ENCODE results near the gene SARDH.

The SARDH gene

GRCh38 chr9:133701981-133702797 is 36.0 kb downstream of the SARDH start:
- Histone ChIP-seq H3K36me3 (ENCODE audit: insufficient read depth, low read length) (no peaks in the 10 kb centered on the region), H3K9me3 (ENCODE audit: insufficient read depth, low read depth, low read length) (no peaks in the 10 kb centered on the region), H3K4me2 (ENCODE audit: low read depth, low read length, poor library complexity, severe bottlenecking) (no peak overlapping the region), H3K9me2 (replicated peaks; ENCODE audit: low read depth, low read length) (no peaks in the 10 kb centered on the region), H2AFZ (ENCODE audit: low read length) (no peak overlapping the region), H3K79me2 (ENCODE audit: insufficient read depth, low read length) (no peaks in the 10 kb centered on the region), H3K27me3 (ENCODE audit: insufficient read depth, low read length, poor library complexity, severe bottlenecking) (no peaks in the 10 kb centered on the region), H4K20me1 (ENCODE audit: insufficient read depth, low read length, poor library complexity, severe bottlenecking) (no peaks in the 10 kb centered on the region), H3K4me1 (ENCODE audit: insufficient read depth, low read length, poor library complexity, severe bottlenecking) (peaks cover 7% of the 10 kb centered on the region), H3K9ac (ENCODE audit: low read depth, low read length, poor library complexity, severe bottlenecking) (no peak overlapping the region), H3K4me3 (ENCODE audit: low read length, poor library complexity, severe bottlenecking) (no peak overlapping the region), H3F3A (ENCODE audit: low read depth) (no peaks in the 10 kb centered on the region)
- TF ChIP-seq, protein P1, sequence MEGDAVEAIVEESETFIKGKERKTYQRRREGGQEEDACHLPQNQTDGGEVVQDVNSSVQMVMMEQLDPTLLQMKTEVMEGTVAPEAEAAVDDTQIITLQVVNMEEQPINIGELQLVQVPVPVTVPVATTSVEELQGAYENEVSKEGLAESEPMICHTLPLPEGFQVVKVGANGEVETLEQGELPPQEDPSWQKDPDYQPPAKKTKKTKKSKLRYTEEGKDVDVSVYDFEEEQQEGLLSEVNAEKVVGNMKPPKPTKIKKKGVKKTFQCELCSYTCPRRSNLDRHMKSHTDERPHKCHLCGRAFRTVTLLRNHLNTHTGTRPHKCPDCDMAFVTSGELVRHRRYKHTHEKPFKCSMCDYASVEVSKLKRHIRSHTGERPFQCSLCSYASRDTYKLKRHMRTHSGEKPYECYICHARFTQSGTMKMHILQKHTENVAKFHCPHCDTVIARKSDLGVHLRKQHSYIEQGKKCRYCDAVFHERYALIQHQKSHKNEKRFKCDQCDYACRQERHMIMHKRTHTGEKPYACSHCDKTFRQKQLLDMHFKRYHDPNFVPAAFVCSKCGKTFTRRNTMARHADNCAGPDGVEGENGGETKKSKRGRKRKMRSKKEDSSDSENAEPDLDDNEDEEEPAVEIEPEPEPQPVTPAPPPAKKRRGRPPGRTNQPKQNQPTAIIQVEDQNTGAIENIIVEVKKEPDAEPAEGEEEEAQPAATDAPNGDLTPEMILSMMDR (conservative IDR thresholded peaks at IDR 0.05; ENCODE audit: low read length) = no peak
- TF ChIP-seq EZH2phosphoT487 (IDR thresholded peaks at IDR 0.05; ENCODE audit: borderline replicate concordance) = no peak

DNA sequence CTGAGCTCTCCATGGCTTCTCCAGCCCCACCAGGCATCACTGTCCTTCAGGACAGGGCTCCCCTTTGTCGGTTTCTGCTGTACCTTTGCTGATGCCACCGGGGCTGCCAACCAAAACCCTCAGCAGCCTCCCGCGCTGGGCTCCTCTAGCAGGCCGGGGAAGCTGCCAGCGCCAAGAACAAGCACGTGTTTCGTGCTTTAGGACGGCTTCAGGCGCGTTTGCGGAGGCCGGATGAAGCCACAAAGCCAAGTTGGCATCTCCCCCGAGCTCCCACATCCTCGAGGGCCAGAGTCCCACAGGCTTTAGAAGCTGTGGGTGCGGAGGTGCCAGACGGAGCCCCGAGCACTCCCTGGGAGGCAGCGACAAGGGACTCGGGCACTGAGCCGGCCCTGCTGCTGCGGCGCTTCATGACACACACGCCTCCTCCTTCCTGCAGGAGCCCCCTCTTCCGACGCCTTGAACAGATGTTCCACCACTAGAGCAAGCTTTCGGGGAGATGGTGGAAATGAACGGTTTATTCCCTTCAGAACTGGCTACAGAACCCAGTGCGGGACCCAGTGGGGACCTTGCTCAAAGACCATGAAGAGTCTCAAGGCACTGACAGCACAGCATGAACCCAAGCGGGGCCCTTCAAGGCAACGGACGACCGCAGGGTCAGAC is 36.7 kb downstream of the SARDH start:
- Histone ChIP-seq H3K79me2 (ENCODE audit: insufficient read depth, low read length) (no peaks in the 10 kb centered on the region), H3K4me1 (ENCODE audit: insufficient read depth, low read length, poor library complexity, severe bottlenecking) (peaks cover 7% of the 10 kb centered on the region)

GRCh38 chr9:133700819-133701320 is 37.3 kb downstream of the SARDH start:
- Histone ChIP-seq H3K4me2 (ENCODE audit: low read depth, low read length, poor library complexity, severe bottlenecking) (no peak overlapping the region), H3K9ac (ENCODE audit: low read depth, low read length, poor library complexity, severe bottlenecking) (no peak overlapping the region), H2AFZ (ENCODE audit: low read length) (no peak overlapping the region), H3F3A (ENCODE audit: low read depth) (no peaks in the 10 kb centered on the region), H4K20me1 (ENCODE audit: insufficient read depth, low read length, poor library complexity, severe bottlenecking) (no peaks in the 10 kb centered on the region), H3K9me2 (replicated peaks; ENCODE audit: low read depth, low read length) (no peaks in the 10 kb centered on the region), H3K4me3 (ENCODE audit: low read length, poor library complexity, severe bottlenecking) (no peak overlapping the region), H3K36me3 (ENCODE audit: insufficient read depth, low read length) (no peaks in the 10 kb centered on the region), H3K27me3 (ENCODE audit: insufficient read depth, low read length, poor library complexity, severe bottlenecking) (no peaks in the 10 kb centered on the region), H3K79me2 (ENCODE audit: insufficient read depth, low read length) (no peaks in the 10 kb centered on the region), H3K4me1 (ENCODE audit: insufficient read depth, low read length, poor library complexity, severe bottlenecking) (peaks cover 7% of the 10 kb centered on the region), H3K9me3 (ENCODE audit: insufficient read depth, low read depth, low read length) (no peaks in the 10 kb centered on the region)
- TF ChIP-seq, protein P1 (conservative IDR thresholded peaks at IDR 0.05; ENCODE audit: low read length) = no peak
- TF ChIP-seq EZH2phosphoT487 (IDR thresholded peaks at IDR 0.05; ENCODE audit: borderline replicate concordance) = no peak

More for the DNA sequence above, 36.7 kb downstream of the SARDH start:
- TF ChIP-seq EZH2phosphoT487 (IDR thresholded peaks at IDR 0.05; ENCODE audit: borderline replicate concordance) = no peak
- TF ChIP-seq, protein P1 (conservative IDR thresholded peaks at IDR 0.05; ENCODE audit: low read length) = no peak
- no peak overlapping the region for H3K4me3 ChIP-seq (ENCODE audit: low read length, poor library complexity, severe bottlenecking)
- no peaks in the 10 kb centered on the region for H3K9me2 ChIP-seq (replicated peaks; ENCODE audit: low read depth, low read length)
- no peaks in the 10 kb centered on the region for H3F3A ChIP-seq (ENCODE audit: low read depth)
- no peaks in the 10 kb centered on the region for H3K9me3 ChIP-seq (ENCODE audit: insufficient read depth, low read depth, low read length)
- no peaks in the 10 kb centered on the region for H3K36me3 ChIP-seq (ENCODE audit: insufficient read depth, low read length)
- no peak overlapping the region for H3K4me2 ChIP-seq (ENCODE audit: low read depth, low read length, poor library complexity, severe bottlenecking)
- H4K20me1 ChIP-seq (ENCODE audit: insufficient read depth, low read length, poor library complexity, severe bottlenecking) = no peaks in the 10 kb centered on the region
- no peak overlapping the region for H3K9ac ChIP-seq (ENCODE audit: low read depth, low read length, poor library complexity, severe bottlenecking)
- no peak overlapping the region for H2AFZ ChIP-seq (ENCODE audit: low read length)
- H3K27me3 ChIP-seq (ENCODE audit: insufficient read depth, low read length, poor library complexity, severe bottlenecking) = no peaks in the 10 kb centered on the region
